K562 (cell line): ENCODE results near the gene SHISA5. TPM values are rescaled to one million over a fixed set of nuclear protein-coding genes. Genes with fewer than 3 reads are reported as not detected.

Experiments
- ATAC-seq: fragments of 200-7000 bp; cut with Tn5 transposase; 3 replicates; pipeline ENCODE4 v1.9.1; 2020; ENCODE audit warnings: moderate library complexity
- BruUV-seq: library from RNA; stranded (reverse); fragments of 400-500 nt; replicated peaks from 2 replicates; lab custom pipeline; 2021; lab: Mats Ljungman, UMichigan
- CTCF ChIA-PET: fragments of 300-600 bp; formaldehyde crosslinking; extraction: SDS; loops from one replicate; lab custom pipeline; 2021; ENCODE audit warnings: low intra/inter-chr PET ratio; lab: Yijun Ruan, JAX
- POLR2A ChIA-PET: fragments of 300-600, 350-650 bp; sonication (Branson Sonifier 250); formaldehyde crosslinking; extraction: SDS; loops from one replicate; lab custom pipeline; 2021; ENCODE audit warnings: antibody characterized with exemption, inconsistent platforms; lab: Yijun Ruan, JAX
- DNase-seq, 4 experiments: peaks; one replicate each; pipeline versions ENCODE4 v3.0.0 to v3.0.0-alpha.2; 2011 to 2018; ENCODE audit warnings: low spot score in 3 of 4, mixed read lengths in 3 of 4; ENCODE audit errors: extremely low read depth in 1 of 4
- FAIRE-seq: peaks from 2 replicates; lab custom pipeline; 2011; peaks lifted over from hg19 to GRCh38; lab: Jason Lieb, UNC
- H2AFZ ChIP-seq: 2 replicates; pipeline ENCODE4 v1.6.0; 2011; ENCODE audit warnings: low read depth, low read length, control low read depth, inconsistent platforms
- H3K27ac ChIP-seq: fragments of 200-600 bp; 3 replicates; pipeline ENCODE4 v1.8.0; 2011; ENCODE audit warnings: low read depth, mild to moderate bottlenecking, control low read depth, inconsistent platforms, low read length, moderate library complexity, mixed read lengths; ENCODE audit errors: extremely low read depth
- H3K27me3 ChIP-seq, 2 experiments: fragments of 300-600 bp in 1 of 2; 2 replicates in 1 of 2; 3 replicates in 1 of 2; pipeline versions ENCODE4 v1.6.0 to v1.8.0; 2011; ENCODE audit warnings: inconsistent platforms in 2 of 2, low read length in 2 of 2, mild to moderate bottlenecking in 1 of 2, mixed read lengths in 1 of 2, moderate library complexity in 1 of 2; ENCODE audit not compliant: control insufficient read depth in 2 of 2, insufficient read depth in 2 of 2
- H3K36me3 ChIP-seq: fragments of 300-600 bp; 3 replicates; pipeline ENCODE4 v1.8.0; 2011; ENCODE audit warnings: mild to moderate bottlenecking, low read length, inconsistent platforms; ENCODE audit not compliant: control insufficient read depth, insufficient read depth
- H3K4me1 ChIP-seq, 2 experiments: fragments of 200-600 bp in 1 of 2; replicated peaks in 1 of 2; 2 replicates in 1 of 2; 3 replicates in 1 of 2; pipeline versions ENCODE4 v1.5.1 to v1.8.0; 2011; ENCODE audit warnings: inconsistent platforms in 2 of 2, low read length in 2 of 2, mild to moderate bottlenecking in 1 of 2, mixed read lengths in 1 of 2, moderate library complexity in 1 of 2; ENCODE audit not compliant: control insufficient read depth in 2 of 2, insufficient read depth in 2 of 2
- H3K4me2 ChIP-seq: 2 replicates; pipeline ENCODE4 v1.6.1; 2011; ENCODE audit warnings: low read length, control low read depth, inconsistent platforms, mixed read lengths; ENCODE audit not compliant: insufficient read depth
- H3K4me3 ChIP-seq: fragments of 200-600 bp; sonication (generic), shearing (Covaris generic); 2 replicates; pipeline ENCODE4 v1.5.1; 2016; ENCODE audit warnings: control low read depth, inconsistent platforms
- H3K79me2 ChIP-seq: fragments of 200-600 bp; 3 replicates; pipeline ENCODE4 v1.8.0; 2011; ENCODE audit warnings: low read length, inconsistent platforms; ENCODE audit not compliant: control insufficient read depth, insufficient read depth
- H3K9ac ChIP-seq, 2 experiments: 2 replicates each; pipeline versions ENCODE4 v1.6.0 to v1.6.1; 2011; ENCODE audit warnings: low read depth in 2 of 2, low read length in 2 of 2, control low read depth in 1 of 2, inconsistent platforms in 1 of 2, mild to moderate bottlenecking in 1 of 2, mixed read lengths in 1 of 2; ENCODE audit not compliant: insufficient read depth in 1 of 2
- H3K9me1 ChIP-seq: one replicate; pipeline ENCODE4 v1.6.0; 2011; ENCODE audit warnings: inconsistent platforms, mild to moderate bottlenecking, low read length, moderate library complexity; ENCODE audit not compliant: control insufficient read depth, insufficient read depth
- H3K9me3 ChIP-seq: replicated peaks from 2 replicates; pipeline ENCODE4 v1.5.1; 2011; ENCODE audit warnings: low read depth, low read length, inconsistent platforms; ENCODE audit not compliant: control insufficient read depth, insufficient read depth
- H4K20me1 ChIP-seq: replicated peaks from 2 replicates; pipeline ENCODE4 v1.6.1; 2011; ENCODE audit warnings: low read length, inconsistent platforms, mixed read lengths; ENCODE audit not compliant: control insufficient read depth, insufficient read depth
- ARNT ChIP-seq, 2 experiments: fragments of 450-650 bp; IDR thresholded peaks; 2 replicates each; pipeline ENCODE4 v1.6.1; 2016; ENCODE audit warnings: mild to moderate bottlenecking in 1 of 2
- CBX3 ChIP-seq, 2 experiments: IDR thresholded peaks; 1 replicate in 1 of 2; 2 replicates in 1 of 2; pipeline ENCODE4 v1.6.1; 2012; ENCODE audit warnings: inconsistent platforms in 2 of 2, low read length in 2 of 2, borderline replicate concordance in 1 of 2, control low read depth in 1 of 2
- CCAR2 ChIP-seq: fragments of 200-400 bp; formaldehyde crosslinking; IDR thresholded peaks from 2 replicates; pipeline ENCODE4 v1.6.1; 2017; ENCODE audit warnings: mild to moderate bottlenecking, low read depth, low read length
- FOXJ2 ChIP-seq: fragments of 200-800 bp; sonication (Bioruptor generic); IDR thresholded peaks from 2 replicates; pipeline ENCODE4 v1.6.1; 2016; ENCODE audit warnings: missing genetic modification characterization, missing compliant biosample characterization
- GTF2B ChIP-seq: IDR thresholded peaks from 2 replicates; pipeline ENCODE4 v1.6.1; 2011; ENCODE audit not compliant: insufficient read length; ENCODE audit errors: extremely low read depth
- JUNB ChIP-seq: fragments of 450-650 bp; formaldehyde crosslinking; conservative IDR thresholded peaks from 2 replicates; pipeline ENCODE4 v1.4.0; 2020; ENCODE audit warnings: mild to moderate bottlenecking
- PCBP1 ChIP-seq: fragments of 200-400 bp; formaldehyde crosslinking; IDR thresholded peaks from 2 replicates; pipeline ENCODE4 v1.6.1; 2018; ENCODE audit warnings: mild to moderate bottlenecking, low read depth, low read length; ENCODE audit not compliant: poor library complexity, severe bottlenecking
- SREBF2 ChIP-seq: sonication (generic); formaldehyde crosslinking; IDR thresholded peaks from 2 replicates; pipeline ENCODE4 v1.4.0; 2020; ENCODE audit warnings: mild to moderate bottlenecking, missing genetic modification reagents
- TBP ChIP-seq: optimal IDR thresholded peaks from 2 replicates; pipeline ENCODE3; 2011; ENCODE audit warnings: low read depth, low read length, improper control_type of control experiment
- XRCC4 ChIP-seq: IDR thresholded peaks from one replicate; pipeline ENCODE4 v1.6.1; 2011; ENCODE audit not compliant: insufficient read depth, insufficient read length; ENCODE audit errors: extremely low read depth
- ZBTB8A ChIP-seq: fragments of 450-650 bp; IDR thresholded peaks from 2 replicates; pipeline ENCODE4 v1.6.1; 2018; ENCODE audit warnings: mild to moderate bottlenecking, moderate library complexity; ENCODE audit not compliant: partially characterized antibody
- ZNF212 ChIP-seq: fragments of 450-650 bp; formaldehyde crosslinking; IDR thresholded peaks from 2 replicates; pipeline ENCODE4 v1.4.0; 2020; ENCODE audit warnings: mild to moderate bottlenecking
- ZNF232 ChIP-seq: sonication (generic); formaldehyde crosslinking; IDR thresholded peaks from 2 replicates; pipeline ENCODE4 v1.8.0; 2022; ENCODE audit warnings: mild to moderate bottlenecking, missing genetic modification reagents
- ZNF347 ChIP-seq: fragments of 450-650 bp; formaldehyde crosslinking; IDR thresholded peaks from 2 replicates; pipeline ENCODE4 v1.4.0; 2020; ENCODE audit warnings: low read depth, mild to moderate bottlenecking, moderate library complexity
- ZNF830 ChIP-seq: fragments of 250-450 bp; sonication (Bioruptor Pico); IDR thresholded peaks from 2 replicates; pipeline ENCODE4 v1.5.0; 2021; ENCODE audit warnings: mild to moderate bottlenecking
- WGBS: fragments of 100-300 bp; shearing (Covaris generic); methylation state at CpG from one replicate; pipeline ENCODE4 v1.1.6; 2016; ENCODE audit warnings: low coverage, mixed read lengths; ENCODE audit not compliant: insufficient coverage; ENCODE audit errors: missing lambda C conversion rate; 5-methylcytosine and 5-hydroxymethylcytosine counted together
- in situ Hi-C: fragments of 300-500 bp; cut with MboI; formaldehyde crosslinking; loops from 4 replicates; pipeline ENCODE4 v1.15.0; 2018; ENCODE audit warnings: inconsistent platforms, mixed read lengths
- intact Hi-C: fragments of 100-400 bp; cut with micrococcal nuclease; formaldehyde crosslinking; loops from 2 replicates; pipeline ENCODE4 v1.14.2; 2022
- polyA plus RNA-seq, 8 experiments: library from polyadenylated mRNA; depleted of rRNA in 4 of 8; stranded (reverse) in 5 of 8; unstranded in 3 of 8; fragments of >200 nt; fragmentation: Nextera tagmentation in 2 of 8; fragmentation: Illumina TruSeq in 1 of 8; extraction: Ambion mirVana in 2 of 8; extraction: Trizol in 1 of 8; gene quantifications; 2 replicates each; pipeline versions ENCODE4 v1.2.1 to v1.2.3, GENCODE V29; 2011 to 2014; ENCODE audit warnings: inconsistent platforms in 1 of 8, missing spikeins in 1 of 8
- total RNA-seq, 7 experiments: library from RNA; depleted of rRNA in 6 of 7; stranded (reverse); fragments of >200 nt in 6 of 7; fragmentation: Illumina TruSeq in 2 of 7; extraction: Trizol in 2 of 7; gene quantifications; 2 replicates each; pipeline versions ENCODE4 v1.2.1 to v1.2.3, GENCODE V29; 2011 to 2021; ENCODE audit warnings: low replicate concordance in 1 of 7
- TF ChIP-seq, protein P1 (sequence below), 3 experiments: fragments of 200-800 bp in 1 of 3; fragments of 250-450 bp in 1 of 3; fragments of 450-650 bp in 1 of 3; sonication (Bioruptor Pico) in 1 of 3; sonication (Bioruptor generic) in 1 of 3; formaldehyde crosslinking in 1 of 3; IDR thresholded peaks; 2 replicates each; pipeline versions ENCODE4 v1.6.1 to v1.8.0; 2016 to 2022; ENCODE audit warnings: mild to moderate bottlenecking in 2 of 3, missing genetic modification characterization in 2 of 3, missing compliant biosample characterization in 1 of 3, moderate library complexity in 1 of 3

The SHISA5 gene
- total and polyA plus RNA-seq, 9 of the 15 experiments (the other 6 are each of a cell fraction or from before 2014, with no cell fraction given), result 8.4 to 85.8 (median 56.1) TPM

- ChIA-PET POLR2A (interaction anchor here (1.0 kb wide), 1 partner anchor 12 kb away, joined by 4 read pairs; no protein-coding TSS in a partner anchor), CTCF (no interaction called here)
- DNase-seq (no peak), ATAC-seq (no peak), FAIRE-seq (no peak)
- H3K4me1 ChIP-seq, result no peaks in the 10 kb centered on the region
- no peak overlapping the region for H3K4me3 ChIP-seq
- TF ChIP-seq ZNF830 (CRISPR knock-in tag), result no peak
- no peak for TF ChIP-seq CCAR2
- TF ChIP-seq ARNT (IDR thresholded peaks at IDR 0.05), result no peak
- TF ChIP-seq ZBTB8A, result no peak
- TF ChIP-seq ZNF212 (CRISPR knock-in tag), result no peak
- TF ChIP-seq JUNB (CRISPR knock-in tag), result no peak
- TF ChIP-seq TBP, result no peak
- TF ChIP-seq PCBP1, result no peak
- no peak for TF ChIP-seq GTF2B
- TF ChIP-seq SREBF2 (CRISPR knock-in tag), result no peak
- no peak for TF ChIP-seq XRCC4
- no peak for TF ChIP-seq ZNF347 (CRISPR knock-in tag)
- no peak for TF ChIP-seq FOXJ2 (tag)
- TF ChIP-seq CBX3 (IDR thresholded peaks at IDR 0.05; ENCODE audit: borderline replicate concordance in 1 of 2, low read length in 2 of 2), result no peak
- TF ChIP-seq ZNF232 (CRISPR knock-in tag), result no peak
- TF ChIP-seq, protein P1, sequence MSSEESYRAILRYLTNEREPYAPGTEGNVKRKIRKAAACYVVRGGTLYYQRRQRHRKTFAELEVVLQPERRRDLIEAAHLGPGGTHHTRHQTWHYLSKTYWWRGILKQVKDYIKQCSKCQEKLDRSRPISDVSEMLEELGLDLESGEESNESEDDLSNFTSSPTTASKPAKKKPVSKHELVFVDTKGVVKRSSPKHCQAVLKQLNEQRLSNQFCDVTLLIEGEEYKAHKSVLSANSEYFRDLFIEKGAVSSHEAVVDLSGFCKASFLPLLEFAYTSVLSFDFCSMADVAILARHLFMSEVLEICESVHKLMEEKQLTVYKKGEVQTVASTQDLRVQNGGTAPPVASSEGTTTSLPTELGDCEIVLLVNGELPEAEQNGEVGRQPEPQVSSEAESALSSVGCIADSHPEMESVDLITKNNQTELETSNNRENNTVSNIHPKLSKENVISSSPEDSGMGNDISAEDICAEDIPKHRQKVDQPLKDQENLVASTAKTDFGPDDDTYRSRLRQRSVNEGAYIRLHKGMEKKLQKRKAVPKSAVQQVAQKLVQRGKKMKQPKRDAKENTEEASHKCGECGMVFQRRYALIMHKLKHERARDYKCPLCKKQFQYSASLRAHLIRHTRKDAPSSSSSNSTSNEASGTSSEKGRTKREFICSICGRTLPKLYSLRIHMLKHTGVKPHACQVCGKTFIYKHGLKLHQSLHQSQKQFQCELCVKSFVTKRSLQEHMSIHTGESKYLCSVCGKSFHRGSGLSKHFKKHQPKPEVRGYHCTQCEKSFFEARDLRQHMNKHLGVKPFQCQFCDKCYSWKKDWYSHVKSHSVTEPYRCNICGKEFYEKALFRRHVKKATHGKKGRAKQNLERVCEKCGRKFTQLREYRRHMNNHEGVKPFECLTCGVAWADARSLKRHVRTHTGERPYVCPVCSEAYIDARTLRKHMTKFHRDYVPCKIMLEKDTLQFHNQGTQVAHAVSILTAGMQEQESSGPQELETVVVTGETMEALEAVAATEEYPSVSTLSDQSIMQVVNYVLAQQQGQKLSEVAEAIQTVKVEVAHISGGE (CRISPR knock-in tag; IDR thresholded peaks at IDR 0.05), result no peak
- H2AFZ ChIP-seq, result no peak overlapping the region
- peaks cover 71% of the 10 kb centered on the region for H3K36me3 ChIP-seq
- in situ Hi-C loops, result no loop called here
- H3K9me1 ChIP-seq, result peaks cover 4% of the 10 kb centered on the region
- H4K20me1 ChIP-seq, result no peaks in the 10 kb centered on the region
- 94% methylated on average over 5 of the region's 5 CpGs for WGBS
- BruUV-seq, result no TSS peak
- H3K9me3 ChIP-seq, result no peaks in the 10 kb centered on the region
- H3K79me2 ChIP-seq, result no peaks in the 10 kb centered on the region
- no peak overlapping the region for H3K27ac ChIP-seq
- H3K9ac ChIP-seq, result no peak overlapping the region
- H3K4me2 ChIP-seq, result no peak overlapping the region
- H3K27me3 ChIP-seq, result no peaks in the 10 kb centered on the region
- intact Hi-C loops, result no loop called here
These were observed 32.8 kb upstream of the SHISA5 start for GRCh38 chr3:48536785-48537184.
